HepG2 (cell line): ENCODE data around the gene SLC1A2. TPM values are rescaled to one million over a fixed set of nuclear protein-coding genes. Genes with fewer than 3 reads are reported as not detected.

Experiments used
- ATAC-seq: fragments of 200-7000 bp; cut with Tn5 transposase; 3 replicates; pipeline ENCODE4 v1.9.1; 2020; ENCODE audit warnings: mild to moderate bottlenecking, moderate library complexity
- BruUV-seq: library from RNA; stranded (reverse); fragments of 400-500 nt; replicated peaks from 2 replicates; lab custom pipeline; 2021; lab: Mats Ljungman, UMichigan
- CTCF ChIA-PET: fragments of 300-600 bp; formaldehyde crosslinking; extraction: SDS; loops from one replicate; lab custom pipeline; 2021; ENCODE audit warnings: low total read pairs, inconsistent platforms, low intra/inter-chr PET ratio; lab: Yijun Ruan, JAX
- POLR2A ChIA-PET: fragments of 350-600 bp; sonication (Branson Sonifier 250); formaldehyde crosslinking; loops from one replicate; lab custom pipeline; 2020; ENCODE audit warnings: antibody characterized with exemption, inconsistent platforms; lab: Yijun Ruan, JAX
- DNase-seq: peaks from one replicate; pipeline ENCODE4 v3.0.0-alpha.2; 2015; ENCODE audit warnings: low spot score
- FAIRE-seq: peaks from 3 replicates; lab custom pipeline; 2011; peaks lifted over from hg19 to GRCh38; lab: Jason Lieb, UNC
- H2AFZ ChIP-seq: one replicate; pipeline ENCODE4 v1.6.1; 2011; ENCODE audit warnings: low read length, inconsistent platforms
- H3K27ac ChIP-seq: fragments of 300-600 bp; 3 replicates; pipeline ENCODE4 v1.8.0; 2011; ENCODE audit warnings: mixed run types, mild to moderate bottlenecking, mixed read lengths, low read length, inconsistent platforms; ENCODE audit not compliant: insufficient read depth; ENCODE audit errors: extremely low read length
- H3K27me3 ChIP-seq, 2 experiments: fragments of 200-600 bp in 1 of 2; 2 replicates in 1 of 2; 3 replicates in 1 of 2; pipeline versions ENCODE4 v1.6.0 to v1.8.0; 2011; ENCODE audit warnings: low read length in 2 of 2, mild to moderate bottlenecking in 2 of 2, moderate library complexity in 2 of 2, inconsistent platforms in 1 of 2; ENCODE audit not compliant: insufficient read depth in 2 of 2, control insufficient read depth in 1 of 2
- H3K36me3 ChIP-seq, 2 experiments: fragments of 200-600 bp in 1 of 2; replicated peaks in 1 of 2; 2 replicates in 1 of 2; 3 replicates in 1 of 2; pipeline versions ENCODE4 v1.5.1 to v1.8.0; 2011; ENCODE audit warnings: low read length in 2 of 2, inconsistent platforms in 1 of 2; ENCODE audit not compliant: insufficient read depth in 2 of 2, control insufficient read depth in 1 of 2
- H3K4me1 ChIP-seq: 2 replicates; pipeline ENCODE4 v1.5.1; 2012; ENCODE audit warnings: low read length, inconsistent platforms; ENCODE audit not compliant: insufficient read depth
- H3K4me2 ChIP-seq: 2 replicates; pipeline ENCODE4 v1.6.0; 2011; ENCODE audit warnings: low read depth, low read length, inconsistent platforms
- H3K4me3 ChIP-seq, 3 experiments: fragments of 200-600 bp in 1 of 3; sonication (generic), shearing (Covaris generic) in 1 of 3; replicated peaks in 1 of 3; 2 replicates each; pipeline ENCODE4 v1.5.1; 2011 to 2016; ENCODE audit warnings: low read length in 3 of 3, inconsistent platforms in 2 of 3, low read depth in 2 of 3, mild to moderate bottlenecking in 2 of 3, control low read depth in 1 of 3, mixed read lengths in 1 of 3; ENCODE audit not compliant: insufficient read depth in 1 of 3
- H3K79me2 ChIP-seq: one replicate; pipeline ENCODE4 v1.6.1; 2011; ENCODE audit warnings: low read length, inconsistent platforms; ENCODE audit not compliant: insufficient read depth
- H3K9ac ChIP-seq: 2 replicates; pipeline ENCODE4 v1.6.0; 2011; ENCODE audit warnings: mild to moderate bottlenecking, low read depth, low read length, inconsistent platforms; ENCODE audit not compliant: insufficient read depth
- H3K9me3 ChIP-seq: 2 replicates; pipeline ENCODE4 v1.5.1; 2012; ENCODE audit warnings: mild to moderate bottlenecking, low read length
- H4K20me1 ChIP-seq: 2 replicates; pipeline ENCODE4 v1.6.0; 2011; ENCODE audit warnings: inconsistent platforms, mild to moderate bottlenecking, low read length, moderate library complexity; ENCODE audit not compliant: insufficient read depth
- AKAP8 ChIP-seq: sonication (generic); formaldehyde crosslinking; IDR thresholded peaks from 2 replicates; pipeline ENCODE4 v1.5.1; 2020; ENCODE audit warnings: mild to moderate bottlenecking, missing genetic modification reagents
- MAFF ChIP-seq: IDR thresholded peaks from 2 replicates; pipeline ENCODE4 v1.6.1; 2011; ENCODE audit warnings: low read depth, low read length, improper control_type of control experiment
- SCMH1 ChIP-seq: sonication (generic); formaldehyde crosslinking; IDR thresholded peaks from 2 replicates; pipeline ENCODE4 v1.9.0; 2021; ENCODE audit warnings: missing genetic modification reagents, mild to moderate bottlenecking, borderline replicate concordance
- SKI ChIP-seq: fragments of 450-650 bp; IDR thresholded peaks from one replicate; pipeline ENCODE4 v1.6.1; 2018; ENCODE audit warnings: mild to moderate bottlenecking; ENCODE audit not compliant: partially characterized antibody
- TBP ChIP-seq: sonication (generic); formaldehyde crosslinking; IDR thresholded peaks from 2 replicates; pipeline ENCODE4 v1.5.0; 2020; ENCODE audit warnings: missing genetic modification reagents
- TP53 ChIP-seq: sonication (generic); formaldehyde crosslinking; conservative IDR thresholded peaks from 2 replicates; pipeline ENCODE4 v1.4.0; 2020; ENCODE audit warnings: missing genetic modification reagents
- TSC22D2 ChIP-seq: sonication (generic); formaldehyde crosslinking; IDR thresholded peaks from 2 replicates; pipeline ENCODE4 v1.5.1; 2020; ENCODE audit warnings: missing genetic modification reagents, mild to moderate bottlenecking, borderline replicate concordance
- ZFAT ChIP-seq: sonication (generic); formaldehyde crosslinking; conservative IDR thresholded peaks from 2 replicates; pipeline ENCODE4 v1.8.1; 2023; ENCODE audit warnings: missing genetic modification reagents, inconsistent platforms
- ZFP36 ChIP-seq: fragments of 150-350 bp; IDR thresholded peaks from 2 replicates; pipeline ENCODE4 v1.6.1; 2018; ENCODE audit warnings: borderline replicate concordance, low read length, low read depth; ENCODE audit not compliant: partially characterized antibody
- ZNF343 ChIP-seq: sonication (generic); formaldehyde crosslinking; IDR thresholded peaks from 2 replicates; pipeline ENCODE4 v1.4.0; 2020; ENCODE audit warnings: mild to moderate bottlenecking, missing genetic modification reagents
- ZNF484 ChIP-seq: sonication (generic); formaldehyde crosslinking; IDR thresholded peaks from 2 replicates; pipeline ENCODE4 v1.5.1; 2020; ENCODE audit warnings: mild to moderate bottlenecking, low read depth, missing genetic modification reagents, borderline replicate concordance
- ZNF589 ChIP-seq: sonication (generic); formaldehyde crosslinking; conservative IDR thresholded peaks from 2 replicates; pipeline ENCODE4 v1.8.0; 2022; ENCODE audit warnings: mild to moderate bottlenecking, moderate library complexity, missing genetic modification reagents
- ZNF672 ChIP-seq: sonication (generic); formaldehyde crosslinking; IDR thresholded peaks from 2 replicates; pipeline ENCODE4 v1.8.1; 2022; ENCODE audit warnings: missing genetic modification reagents
- ZNF766 ChIP-seq: sonication (generic); formaldehyde crosslinking; IDR thresholded peaks from 2 replicates; pipeline ENCODE4 v1.5.0; 2020; ENCODE audit warnings: missing genetic modification reagents, borderline replicate concordance
- ZNF777 ChIP-seq: sonication (generic); formaldehyde crosslinking; IDR thresholded peaks from 2 replicates; pipeline ENCODE4 v1.4.0; 2020; ENCODE audit warnings: missing genetic modification reagents
- ZNF781 ChIP-seq: sonication (generic); formaldehyde crosslinking; IDR thresholded peaks from 2 replicates; pipeline ENCODE4 v1.5.1; 2020; ENCODE audit warnings: borderline replicate concordance, mild to moderate bottlenecking, missing genetic modification reagents; ENCODE audit errors: not compliant biosample characterization
- ZSCAN25 ChIP-seq: sonication (generic); formaldehyde crosslinking; IDR thresholded peaks from 2 replicates; pipeline ENCODE4 v1.8.0; 2022; ENCODE audit warnings: mild to moderate bottlenecking, missing genetic modification reagents
- WGBS: methylation state at CpG from one replicate; pipeline ENCODE4 v1.1.6; 2017; ENCODE audit warnings: low lambda C conversion rate; 5-methylcytosine and 5-hydroxymethylcytosine counted together
- in situ Hi-C: cut with HindIII; loops from 2 replicates; pipeline ENCODE4 v1.10.0; 2017; ENCODE audit warnings: low pct_unique_long_range_greater_than_20kb; ENCODE audit not compliant: extremely low pct_ligation_motif_present
- intact Hi-C: fragments of 100-400 bp; cut with micrococcal nuclease; formaldehyde crosslinking; loops from one replicate; pipeline ENCODE4 v1.10.0; 2022; ENCODE audit not compliant: unreplicated experiment
- polyA plus RNA-seq, 8 experiments: library from polyadenylated mRNA; depleted of rRNA in 3 of 8; stranded (reverse) in 7 of 8; unstranded in 1 of 8; fragments of >200 nt; fragmentation: Illumina TruSeq in 4 of 8; extraction: Trizol in 4 of 8; gene quantifications; 2 replicates each; pipeline versions ENCODE4 v1.2.1 to v1.2.3, GENCODE V29; 2011 to 2016; ENCODE audit warnings: low read depth in 4 of 8, missing spikeins in 1 of 8, mixed read lengths in 1 of 8; ENCODE audit not compliant: insufficient read depth in 1 of 8
- total RNA-seq, 5 experiments: library from RNA; depleted of rRNA; stranded (reverse); fragments of >200 nt; fragmentation: Illumina TruSeq; extraction: Trizol; gene quantifications; 2 replicates each; pipeline ENCODE4 v1.2.3, GENCODE V29; 2016; ENCODE audit warnings: low read depth in 1 of 5
- TF ChIP-seq, protein P1 (sequence below): sonication (generic); formaldehyde crosslinking; IDR thresholded peaks from 2 replicates; pipeline ENCODE4 v1.8.0; 2022; ENCODE audit warnings: mild to moderate bottlenecking, missing genetic modification reagents; ENCODE audit not compliant: insufficient replicate concordance
- TF ChIP-seq, protein P2 (sequence below): sonication (generic); formaldehyde crosslinking; IDR thresholded peaks from 2 replicates; pipeline ENCODE4 v1.4.0; 2020; ENCODE audit warnings: mild to moderate bottlenecking, missing genetic modification reagents

SLC1A2 gene
- total and polyA plus RNA-seq, 2 of the 13 experiments (the other 11 are each of a cell fraction or from before 2014, with no cell fraction given), result 23.2 to 43.2 TPM

GRCh38 chr11:35277827-35278226 lies 141.5 kb downstream of the SLC1A2 start (continued):
- TF ChIP-seq, protein P1, sequence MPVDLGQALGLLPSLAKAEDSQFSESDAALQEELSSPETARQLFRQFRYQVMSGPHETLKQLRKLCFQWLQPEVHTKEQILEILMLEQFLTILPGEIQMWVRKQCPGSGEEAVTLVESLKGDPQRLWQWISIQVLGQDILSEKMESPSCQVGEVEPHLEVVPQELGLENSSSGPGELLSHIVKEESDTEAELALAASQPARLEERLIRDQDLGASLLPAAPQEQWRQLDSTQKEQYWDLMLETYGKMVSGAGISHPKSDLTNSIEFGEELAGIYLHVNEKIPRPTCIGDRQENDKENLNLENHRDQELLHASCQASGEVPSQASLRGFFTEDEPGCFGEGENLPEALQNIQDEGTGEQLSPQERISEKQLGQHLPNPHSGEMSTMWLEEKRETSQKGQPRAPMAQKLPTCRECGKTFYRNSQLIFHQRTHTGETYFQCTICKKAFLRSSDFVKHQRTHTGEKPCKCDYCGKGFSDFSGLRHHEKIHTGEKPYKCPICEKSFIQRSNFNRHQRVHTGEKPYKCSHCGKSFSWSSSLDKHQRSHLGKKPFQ (CRISPR knock-in tag), result no peak
- no peak for TF ChIP-seq ZNF672 (CRISPR knock-in tag)
- no peak for TF ChIP-seq ZSCAN25 (CRISPR knock-in tag)
- no peak for TF ChIP-seq TBP (CRISPR knock-in tag)
- TF ChIP-seq ZFAT (CRISPR knock-in tag), result no peak
- no peak for TF ChIP-seq TP53 (CRISPR knock-in tag)
- no peak for TF ChIP-seq ZNF343
- no peak for TF ChIP-seq ZNF781
- TF ChIP-seq AKAP8, result no peak
- no peak for TF ChIP-seq SCMH1
- no peak for TF ChIP-seq ZNF777 (CRISPR knock-in tag)

- Histone ChIP-seq H2AFZ (no peak overlapping the region), H3K9me3 (no peaks in the 10 kb centered on the region), H3K27ac (no peak overlapping the region), H3K27me3 (no peaks in the 10 kb centered on the region), H3K4me1 (no peaks in the 10 kb centered on the region), H3K36me3 (no peaks in the 10 kb centered on the region; a peak in 1 of 5 replicates), H3K9ac (no peak overlapping the region), H4K20me1 (no peaks in the 10 kb centered on the region), H3K4me3 (no peak overlapping the region), H3K4me2 (no peak overlapping the region), H3K79me2 (no peaks in the 10 kb centered on the region)
- ATAC-seq, result no peak
- DNase-seq, result no peak
- in situ Hi-C loops, result no loop called here
- FAIRE-seq, result no peak
- ChIA-PET POLR2A (no interaction called here), CTCF (no interaction called here)
- 94% methylated on average over 2 of the region's 2 CpGs for WGBS
- intact Hi-C loops, result no loop called here
- BruUV-seq, result no TSS peak
- TF ChIP-seq ZFP36 (no peak), MAFF (no peak), SKI (no peak), ZNF484 (CRISPR knock-in tag) (no peak), TSC22D2 (CRISPR knock-in tag) (no peak), ZNF589 (CRISPR knock-in tag) (no peak), ZNF766 (CRISPR knock-in tag) (no peak)
- TF ChIP-seq, protein P2, sequence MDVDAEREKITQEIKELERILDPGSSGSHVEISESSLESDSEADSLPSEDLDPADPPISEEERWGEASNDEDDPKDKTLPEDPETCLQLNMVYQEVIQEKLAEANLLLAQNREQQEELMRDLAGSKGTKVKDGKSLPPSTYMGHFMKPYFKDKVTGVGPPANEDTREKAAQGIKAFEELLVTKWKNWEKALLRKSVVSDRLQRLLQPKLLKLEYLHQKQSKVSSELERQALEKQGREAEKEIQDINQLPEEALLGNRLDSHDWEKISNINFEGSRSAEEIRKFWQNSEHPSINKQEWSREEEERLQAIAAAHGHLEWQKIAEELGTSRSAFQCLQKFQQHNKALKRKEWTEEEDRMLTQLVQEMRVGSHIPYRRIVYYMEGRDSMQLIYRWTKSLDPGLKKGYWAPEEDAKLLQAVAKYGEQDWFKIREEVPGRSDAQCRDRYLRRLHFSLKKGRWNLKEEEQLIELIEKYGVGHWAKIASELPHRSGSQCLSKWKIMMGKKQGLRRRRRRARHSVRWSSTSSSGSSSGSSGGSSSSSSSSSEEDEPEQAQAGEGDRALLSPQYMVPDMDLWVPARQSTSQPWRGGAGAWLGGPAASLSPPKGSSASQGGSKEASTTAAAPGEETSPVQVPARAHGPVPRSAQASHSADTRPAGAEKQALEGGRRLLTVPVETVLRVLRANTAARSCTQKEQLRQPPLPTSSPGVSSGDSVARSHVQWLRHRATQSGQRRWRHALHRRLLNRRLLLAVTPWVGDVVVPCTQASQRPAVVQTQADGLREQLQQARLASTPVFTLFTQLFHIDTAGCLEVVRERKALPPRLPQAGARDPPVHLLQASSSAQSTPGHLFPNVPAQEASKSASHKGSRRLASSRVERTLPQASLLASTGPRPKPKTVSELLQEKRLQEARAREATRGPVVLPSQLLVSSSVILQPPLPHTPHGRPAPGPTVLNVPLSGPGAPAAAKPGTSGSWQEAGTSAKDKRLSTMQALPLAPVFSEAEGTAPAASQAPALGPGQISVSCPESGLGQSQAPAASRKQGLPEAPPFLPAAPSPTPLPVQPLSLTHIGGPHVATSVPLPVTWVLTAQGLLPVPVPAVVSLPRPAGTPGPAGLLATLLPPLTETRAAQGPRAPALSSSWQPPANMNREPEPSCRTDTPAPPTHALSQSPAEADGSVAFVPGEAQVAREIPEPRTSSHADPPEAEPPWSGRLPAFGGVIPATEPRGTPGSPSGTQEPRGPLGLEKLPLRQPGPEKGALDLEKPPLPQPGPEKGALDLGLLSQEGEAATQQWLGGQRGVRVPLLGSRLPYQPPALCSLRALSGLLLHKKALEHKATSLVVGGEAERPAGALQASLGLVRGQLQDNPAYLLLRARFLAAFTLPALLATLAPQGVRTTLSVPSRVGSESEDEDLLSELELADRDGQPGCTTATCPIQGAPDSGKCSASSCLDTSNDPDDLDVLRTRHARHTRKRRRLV (CRISPR knock-in tag), result no peak
These were observed 142.8 kb downstream of the SLC1A2 start for GRCh38 chr11:35276396-35277145.
